Left ventricle myocardium inferior (tissue), 1 donor: ENCODE data around the gene CAPNS1. TPM values are rescaled to one million over a fixed set of nuclear protein-coding genes. Genes with fewer than 3 reads are reported as not detected.

Experiments
- DNase-seq: peaks from one replicate; pipeline ENCODE4 v3.0.0-alpha.2; 2020
- H3K27ac ChIP-seq: fragments of 200-600 bp; replicated peaks from 2 replicates; pipeline ENCODE4 v1.8.0; 2021
- H3K27me3 ChIP-seq: fragments of 200-600 bp; 2 replicates; pipeline ENCODE4 v1.8.0; 2021; ENCODE audit warnings: low read depth
- H3K36me3 ChIP-seq: fragments of 200-600 bp; 2 replicates; pipeline ENCODE4 v1.8.0; 2021
- H3K4me1 ChIP-seq: fragments of 200-600 bp; 2 replicates; pipeline ENCODE4 v1.8.0; 2021
- H3K4me3 ChIP-seq: fragments of 200-600 bp; 2 replicates; pipeline ENCODE4 v1.8.0; 2021; ENCODE audit warnings: mild to moderate bottlenecking, moderate library complexity
- H3K9me3 ChIP-seq: fragments of 200-600 bp; replicated peaks from 2 replicates; pipeline ENCODE4 v1.8.0; 2021
- intact Hi-C: fragments of 100-400 bp; cut with micrococcal nuclease; formaldehyde crosslinking; loops from one replicate; pipeline ENCODE4 v1.11.0; 2022
- total RNA-seq: library from RNA; stranded (reverse); fragmentation: NEBNext Ultra II Directional; extraction: Animal tissue kit (Norgen Biotek cat#: 25700); gene quantifications from one replicate; pipeline ENCODE4 v1.2.1, GENCODE V29; 2021
- TF ChIP-seq, protein P1 (sequence below): fragments of 200-600 bp; IDR thresholded peaks from 2 replicates; pipeline ENCODE4 v1.8.0; 2021; ENCODE audit warnings: antibody characterized with exemption, mild to moderate bottlenecking, borderline replicate concordance
- donor health status: DM: no; HTN: yes; CAD: no; lungs with severe emphysema.

CAPNS1 gene
- total RNA-seq, 1 donor from 2014 or later, result 767 TPM

GRCh38 chr19:36097036-36097435, 42.8 kb upstream of the CAPNS1 start:
- Histone ChIP-seq H3K9me3 (no peaks in the 10 kb centered on the region), H3K36me3 (no peaks in the 10 kb centered on the region), H3K27me3 (no peaks in the 10 kb centered on the region), H3K4me3 (no peak overlapping the region), H3K4me1 (peaks cover 53% of the 10 kb centered on the region), H3K27ac (peak overlapping the region; percentile 61)
- TF ChIP-seq, protein P1, sequence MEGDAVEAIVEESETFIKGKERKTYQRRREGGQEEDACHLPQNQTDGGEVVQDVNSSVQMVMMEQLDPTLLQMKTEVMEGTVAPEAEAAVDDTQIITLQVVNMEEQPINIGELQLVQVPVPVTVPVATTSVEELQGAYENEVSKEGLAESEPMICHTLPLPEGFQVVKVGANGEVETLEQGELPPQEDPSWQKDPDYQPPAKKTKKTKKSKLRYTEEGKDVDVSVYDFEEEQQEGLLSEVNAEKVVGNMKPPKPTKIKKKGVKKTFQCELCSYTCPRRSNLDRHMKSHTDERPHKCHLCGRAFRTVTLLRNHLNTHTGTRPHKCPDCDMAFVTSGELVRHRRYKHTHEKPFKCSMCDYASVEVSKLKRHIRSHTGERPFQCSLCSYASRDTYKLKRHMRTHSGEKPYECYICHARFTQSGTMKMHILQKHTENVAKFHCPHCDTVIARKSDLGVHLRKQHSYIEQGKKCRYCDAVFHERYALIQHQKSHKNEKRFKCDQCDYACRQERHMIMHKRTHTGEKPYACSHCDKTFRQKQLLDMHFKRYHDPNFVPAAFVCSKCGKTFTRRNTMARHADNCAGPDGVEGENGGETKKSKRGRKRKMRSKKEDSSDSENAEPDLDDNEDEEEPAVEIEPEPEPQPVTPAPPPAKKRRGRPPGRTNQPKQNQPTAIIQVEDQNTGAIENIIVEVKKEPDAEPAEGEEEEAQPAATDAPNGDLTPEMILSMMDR, result no peak
- intact Hi-C loops, result no loop called here
- no peak for DNase-seq

DNA sequence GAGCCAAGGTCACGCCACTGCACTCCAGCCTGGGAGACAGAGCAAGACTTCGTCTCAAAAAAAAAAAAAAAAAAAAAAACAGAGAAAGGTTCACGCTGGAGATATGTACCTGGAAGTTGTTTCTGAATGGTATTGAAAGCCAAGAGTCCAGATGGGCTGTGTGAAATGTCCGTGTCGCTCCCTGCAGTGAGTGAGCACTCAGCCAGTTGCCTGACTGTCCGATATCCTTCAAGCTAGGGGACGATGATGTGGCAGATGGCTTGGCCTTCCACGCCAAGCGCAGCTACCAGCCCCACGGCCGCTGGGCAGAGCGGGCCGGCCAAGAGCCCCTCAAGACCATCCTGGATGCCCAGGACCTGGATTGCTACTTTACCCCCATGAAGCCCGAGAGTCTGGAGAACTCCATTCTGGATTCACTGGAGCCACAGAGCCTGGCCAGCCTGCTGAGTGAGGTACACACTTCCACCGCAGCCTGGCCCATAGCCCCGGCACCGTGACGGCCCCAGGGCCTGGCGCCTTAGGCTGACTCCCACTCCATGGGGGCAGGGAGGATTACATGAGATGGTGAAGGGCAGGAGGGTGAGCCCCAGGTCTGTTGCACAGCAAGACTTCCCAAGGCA, 40.6 kb upstream of the CAPNS1 start:
- peaks cover 60% of the 10 kb centered on the region for H3K4me1 ChIP-seq
- no peaks in the 10 kb centered on the region for H3K9me3 ChIP-seq
- peak overlapping the region; percentile 88 for H3K27ac ChIP-seq
- H3K4me3 ChIP-seq, result peak overlapping the region; percentile 63
- intact Hi-C loops, result no loop called here
- H3K27me3 ChIP-seq, result no peaks in the 10 kb centered on the region
- TF ChIP-seq, protein P1, result no peak
- no peak for DNase-seq
- peaks cover 20% of the 10 kb centered on the region for H3K36me3 ChIP-seq

DNA sequence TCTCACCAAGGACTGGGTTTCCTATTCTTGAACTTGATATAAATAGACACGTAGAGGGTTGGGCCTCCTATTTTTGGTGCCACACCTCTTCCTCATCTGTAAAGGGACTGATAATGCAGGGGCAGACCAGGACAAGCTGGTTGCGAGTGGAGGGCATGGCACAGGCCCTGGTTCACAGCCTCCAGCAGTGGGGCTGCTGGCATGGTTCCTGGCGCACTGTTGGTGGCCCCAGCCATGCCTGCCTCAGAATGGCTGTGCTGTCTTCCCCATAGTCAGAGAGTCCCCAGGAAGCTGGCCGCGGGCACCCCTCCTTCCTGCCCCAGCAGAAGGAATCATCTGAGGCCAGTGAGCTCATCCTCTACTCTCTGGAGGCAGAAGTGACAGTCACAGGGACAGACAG, 39.4 kb upstream of the CAPNS1 start:
- TF ChIP-seq, protein P1, result no peak
- H3K4me1 ChIP-seq, result peaks cover 64% of the 10 kb centered on the region
- peaks cover 32% of the 10 kb centered on the region for H3K36me3 ChIP-seq
- DNase-seq, result peak; percentile 80
- H3K27ac ChIP-seq, result peak overlapping the region; percentile 88
- no peaks in the 10 kb centered on the region for H3K27me3 ChIP-seq
- peak overlapping the region; percentile 63 for H3K4me3 ChIP-seq
- intact Hi-C loops, result no loop called here
- H3K9me3 ChIP-seq, result no peaks in the 10 kb centered on the region

- peak overlapping the region; percentile 88 for H3K27ac ChIP-seq
- H3K4me3 ChIP-seq, result peak overlapping the region; percentile 63
- intact Hi-C loops, result no loop called here
- H3K9me3 ChIP-seq, result no peaks in the 10 kb centered on the region
- peaks cover 32% of the 10 kb centered on the region for H3K36me3 ChIP-seq
- H3K4me1 ChIP-seq, result peaks cover 72% of the 10 kb centered on the region
- TF ChIP-seq, protein P1, result no peak
- no peaks in the 10 kb centered on the region for H3K27me3 ChIP-seq
- no peak for DNase-seq
Observed at GRCh38 chr19:36101550-36102327, 38.1 kb upstream of the CAPNS1 start.

DNA sequence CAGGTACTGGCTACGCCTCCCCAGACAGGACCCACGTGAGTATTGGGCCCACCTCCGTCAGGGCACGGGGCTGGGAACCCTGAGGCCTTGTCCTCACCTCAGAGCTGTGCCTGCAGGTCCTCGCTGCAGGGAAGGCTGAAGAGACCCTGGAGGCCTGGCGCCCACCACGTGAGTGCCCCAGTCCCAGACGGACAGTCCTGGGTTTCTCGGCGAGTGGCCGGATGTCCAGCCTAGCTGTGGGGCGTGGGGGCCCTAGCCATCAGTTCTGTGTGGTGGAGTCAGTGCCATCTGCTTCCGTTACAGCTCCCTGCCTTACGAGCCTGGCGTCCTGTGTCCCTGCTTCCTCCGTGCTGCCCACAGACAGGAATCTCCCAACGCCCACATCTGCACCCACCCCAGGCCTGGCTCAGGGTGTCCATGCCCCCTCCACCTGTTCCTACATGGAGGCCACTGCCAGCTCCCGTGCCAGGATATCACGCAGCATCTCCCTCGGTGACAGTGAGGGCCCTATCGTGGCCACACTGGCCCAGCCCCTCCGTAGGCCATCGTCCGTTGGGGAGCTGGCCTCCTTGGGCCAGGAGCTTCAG, 36.7 kb upstream of the CAPNS1 start:
- Histone ChIP-seq H3K27ac (peak overlapping the region; percentile 16), H3K9me3 (no peaks in the 10 kb centered on the region), H3K4me1 (peaks cover 62% of the 10 kb centered on the region), H3K36me3 (peaks cover 32% of the 10 kb centered on the region), H3K4me3 (no peak overlapping the region), H3K27me3 (no peaks in the 10 kb centered on the region)
- DNase-seq, result no peak
- TF ChIP-seq, protein P1, result no peak
- intact Hi-C loops, result no loop called here
